Progenitor cell of endocrine pancreas (in vitro differentiated cells): ENCODE data around the gene NFIB. TPM values are rescaled to one million over a fixed set of nuclear protein-coding genes. Genes with fewer than 3 reads are reported as not detected.

ENCODE experiments used
- DNase-seq: peaks from one replicate; pipeline ENCODE4 v3.0.0; 2021; ENCODE audit warnings: low spot score; ENCODE audit not compliant: unreplicated experiment
- H3K27ac Mint-ChIP-seq: 2 replicates; pipeline ENCODE4 v1.8.0; 2021; ENCODE audit warnings: mild to moderate bottlenecking, moderate library complexity, mixed read lengths
- H3K27me3 Mint-ChIP-seq: 2 replicates; pipeline ENCODE4 v1.8.0; 2021; ENCODE audit warnings: mixed read lengths
- H3K36me3 Mint-ChIP-seq: 2 replicates; pipeline ENCODE4 v1.8.0; 2022; ENCODE audit warnings: mixed read lengths; ENCODE audit not compliant: insufficient read depth
- H3K4me1 Mint-ChIP-seq: 2 replicates; pipeline ENCODE4 v1.8.0; 2021; ENCODE audit warnings: low read depth, mixed read lengths
- H3K4me3 Mint-ChIP-seq: 2 replicates; pipeline ENCODE4 v1.8.0; 2021; ENCODE audit warnings: low read depth, mild to moderate bottlenecking, moderate library complexity, mixed read lengths
- H3K9me3 Mint-ChIP-seq: 2 replicates; pipeline ENCODE4 v1.8.0; 2021; ENCODE audit warnings: low read depth, mixed read lengths
- CTCF ChIP-seq: fragments of 200-600 bp; sonication (generic); IDR thresholded peaks from one replicate; pipeline ENCODE4 v1.5.0; 2021; ENCODE audit warnings: antibody characterized with exemption, mild to moderate bottlenecking; ENCODE audit not compliant: unreplicated experiment
- total RNA-seq: library from RNA; stranded (reverse); gene quantifications from 2 replicates; pipeline ENCODE4 v1.2.1, GENCODE V29; 2021

NFIB gene
- total RNA-seq, 1 donor from 2014 or later = 15.5 TPM

GRCh38 chr9:14314929-14315874 is 1.3 kb upstream of the NFIB start:
- Mint-ChIP-seq H3K9me3 (no peaks in the 10 kb centered on the region), H3K4me3 (peak overlapping the region; percentile 96), H3K27ac (peak overlapping the region; percentile 99), H3K36me3 (no peaks in the 10 kb centered on the region), H3K4me1 (peaks cover 19% of the 10 kb centered on the region), H3K27me3 (peaks cover 50% of the 10 kb centered on the region)
- peak; percentile 57 for DNase-seq
- TF ChIP-seq CTCF = peak; percentile 18

- no peak for TF ChIP-seq CTCF
- no peak for DNase-seq
- peaks cover 47% of the 10 kb centered on the region for H3K27me3 Mint-ChIP-seq
These were observed 535 bp upstream of the NFIB start for GRCh38 chr9:14314424-14314928.

GRCh38 chr9:14313378-14313940 is 482 bp downstream of the NFIB start:
- H3K4me3 Mint-ChIP-seq = peak overlapping the region; percentile 96
- H3K27ac Mint-ChIP-seq = peak overlapping the region; percentile 93
- H3K9me3 Mint-ChIP-seq = no peaks in the 10 kb centered on the region
- no peak for DNase-seq
- H3K27me3 Mint-ChIP-seq = peaks cover 39% of the 10 kb centered on the region
- no peak for TF ChIP-seq CTCF
- peaks cover 26% of the 10 kb centered on the region for H3K4me1 Mint-ChIP-seq
- H3K36me3 Mint-ChIP-seq = no peaks in the 10 kb centered on the region

More at GRCh38 chr9:14314424-14314928, 535 bp upstream of the NFIB start:
- no peaks in the 10 kb centered on the region for H3K9me3 Mint-ChIP-seq
- no peaks in the 10 kb centered on the region for H3K36me3 Mint-ChIP-seq
- H3K4me3 Mint-ChIP-seq = peak overlapping the region; percentile 96
- peak overlapping the region; percentile 99 for H3K27ac Mint-ChIP-seq
- peaks cover 20% of the 10 kb centered on the region for H3K4me1 Mint-ChIP-seq

GRCh38 chr9:14312719-14313377 is 1.1 kb downstream of the NFIB start:
- Mint-ChIP-seq H3K36me3 (peaks cover 1% of the 10 kb centered on the region), H3K4me1 (peaks cover 30% of the 10 kb centered on the region), H3K27me3 (peaks cover 40% of the 10 kb centered on the region), H3K27ac (peak overlapping the region; percentile 93), H3K4me3 (peak overlapping the region; percentile 96), H3K9me3 (no peaks in the 10 kb centered on the region)
- DNase-seq = no peak
- TF ChIP-seq CTCF = no peak
